ENCODE results near the gene HNF4A.

HNF4A gene

DNA sequence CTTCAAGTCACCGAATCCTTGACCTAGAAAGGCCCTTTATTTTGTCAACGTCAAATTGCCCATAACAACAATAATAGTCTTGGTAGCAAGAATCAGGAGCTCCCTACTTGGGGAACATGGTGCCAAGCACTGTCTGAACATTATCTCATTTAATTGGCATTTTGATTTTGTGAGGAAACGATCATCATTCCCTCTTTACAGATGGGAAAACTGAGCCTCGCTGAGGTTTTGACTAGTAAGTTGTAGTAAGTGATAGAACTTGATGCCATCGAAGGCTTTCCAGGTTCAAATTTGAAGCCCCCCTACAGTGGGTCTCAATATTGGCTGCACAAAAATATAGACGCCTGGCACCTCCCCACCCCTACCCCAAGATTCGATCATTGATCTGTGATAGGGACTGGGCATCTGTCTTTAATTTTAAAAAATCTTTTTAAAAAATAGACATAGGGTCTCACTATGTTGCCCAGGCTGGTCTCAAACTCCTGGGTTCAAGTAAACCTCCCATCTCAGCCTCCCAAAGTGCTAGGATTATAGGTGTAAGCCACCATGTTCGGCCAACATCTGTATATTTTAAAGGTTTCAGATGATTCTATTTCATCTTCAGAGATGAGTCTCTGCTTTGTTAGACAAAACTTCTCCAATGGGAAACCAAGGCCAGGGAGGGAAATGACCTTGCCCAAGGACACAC lies 36.7 kb downstream of the HNF4A start:
- TF ChIP-seq, protein P1, sequence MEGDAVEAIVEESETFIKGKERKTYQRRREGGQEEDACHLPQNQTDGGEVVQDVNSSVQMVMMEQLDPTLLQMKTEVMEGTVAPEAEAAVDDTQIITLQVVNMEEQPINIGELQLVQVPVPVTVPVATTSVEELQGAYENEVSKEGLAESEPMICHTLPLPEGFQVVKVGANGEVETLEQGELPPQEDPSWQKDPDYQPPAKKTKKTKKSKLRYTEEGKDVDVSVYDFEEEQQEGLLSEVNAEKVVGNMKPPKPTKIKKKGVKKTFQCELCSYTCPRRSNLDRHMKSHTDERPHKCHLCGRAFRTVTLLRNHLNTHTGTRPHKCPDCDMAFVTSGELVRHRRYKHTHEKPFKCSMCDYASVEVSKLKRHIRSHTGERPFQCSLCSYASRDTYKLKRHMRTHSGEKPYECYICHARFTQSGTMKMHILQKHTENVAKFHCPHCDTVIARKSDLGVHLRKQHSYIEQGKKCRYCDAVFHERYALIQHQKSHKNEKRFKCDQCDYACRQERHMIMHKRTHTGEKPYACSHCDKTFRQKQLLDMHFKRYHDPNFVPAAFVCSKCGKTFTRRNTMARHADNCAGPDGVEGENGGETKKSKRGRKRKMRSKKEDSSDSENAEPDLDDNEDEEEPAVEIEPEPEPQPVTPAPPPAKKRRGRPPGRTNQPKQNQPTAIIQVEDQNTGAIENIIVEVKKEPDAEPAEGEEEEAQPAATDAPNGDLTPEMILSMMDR (IDR thresholded peaks at IDR 0.05; ENCODE audit: borderline replicate concordance, insufficient read depth, low read depth, low read length): no peak

GRCh38 chr20:44392776-44393607 lies 37.5 kb downstream of the HNF4A start:
- TF ChIP-seq, protein P1 (IDR thresholded peaks at IDR 0.05; ENCODE audit: borderline replicate concordance, insufficient read depth, low read depth, low read length): no peak
- H3K4me3 ChIP-seq (ENCODE audit: low read depth, low read length): no peak overlapping the region

More for the DNA sequence above, 36.7 kb downstream of the HNF4A start:
- H3K4me3 ChIP-seq (ENCODE audit: low read depth, low read length): no peak overlapping the region

DNA sequence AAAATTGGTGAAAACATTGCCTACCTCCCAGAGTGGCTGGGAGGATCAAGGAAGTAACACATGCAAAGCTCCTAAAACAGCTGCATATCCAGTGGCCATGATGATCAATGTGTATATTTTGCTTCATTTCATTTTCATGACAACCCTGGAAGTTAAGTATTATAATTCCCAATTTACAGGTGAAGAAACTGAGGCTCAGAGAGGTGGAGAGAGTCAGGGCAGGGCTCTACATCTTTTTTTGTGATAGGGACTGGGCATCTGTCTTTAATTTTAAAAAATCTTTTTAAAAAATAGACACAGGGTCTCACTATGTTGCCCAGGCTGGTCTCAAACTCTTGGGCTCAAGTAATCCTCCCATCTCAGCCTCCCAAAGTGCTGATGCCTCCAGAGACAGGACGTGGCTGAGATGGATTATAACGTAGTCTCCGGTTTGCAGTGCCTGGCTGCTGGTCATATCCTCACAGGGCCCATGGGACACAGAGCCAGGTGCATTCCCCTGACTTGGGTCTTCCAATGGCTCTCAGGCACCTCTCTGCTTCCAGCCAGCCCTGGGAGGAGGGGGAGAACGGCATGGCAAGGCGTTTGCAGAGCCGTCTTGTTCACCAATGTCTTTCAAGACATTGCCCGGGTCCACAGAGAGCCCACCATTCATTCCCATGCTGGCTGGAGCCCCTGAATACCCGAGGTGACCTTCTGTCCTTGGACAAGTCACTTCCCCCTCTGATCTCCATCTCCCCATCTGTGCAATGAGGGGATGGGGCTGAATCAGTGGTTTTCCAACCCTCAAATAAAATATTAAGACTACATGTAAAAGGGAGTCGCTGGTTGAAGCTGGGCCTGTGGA lies 38.3 kb downstream of the HNF4A start:
- H3K4me3 ChIP-seq (ENCODE audit: low read depth, low read length): no peak overlapping the region
- TF ChIP-seq, protein P1 (IDR thresholded peaks at IDR 0.05; ENCODE audit: borderline replicate concordance, insufficient read depth, low read depth, low read length): no peak

DNA sequence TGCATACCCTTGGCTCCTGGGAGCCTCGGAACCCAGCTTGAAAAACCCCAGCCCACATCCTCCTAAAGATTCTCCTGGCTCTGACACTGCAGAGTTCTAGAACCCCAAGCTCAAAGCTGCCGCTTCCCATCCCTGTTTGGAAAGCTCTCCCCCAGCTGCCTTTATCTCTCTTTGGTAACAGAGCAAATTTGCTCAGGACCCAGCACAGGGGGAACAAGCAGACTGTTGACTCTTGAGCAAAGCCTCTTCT lies 38.9 kb downstream of the HNF4A start:
- TF ChIP-seq, protein P1 (IDR thresholded peaks at IDR 0.05; ENCODE audit: borderline replicate concordance, insufficient read depth, low read depth, low read length): no peak

DNA sequence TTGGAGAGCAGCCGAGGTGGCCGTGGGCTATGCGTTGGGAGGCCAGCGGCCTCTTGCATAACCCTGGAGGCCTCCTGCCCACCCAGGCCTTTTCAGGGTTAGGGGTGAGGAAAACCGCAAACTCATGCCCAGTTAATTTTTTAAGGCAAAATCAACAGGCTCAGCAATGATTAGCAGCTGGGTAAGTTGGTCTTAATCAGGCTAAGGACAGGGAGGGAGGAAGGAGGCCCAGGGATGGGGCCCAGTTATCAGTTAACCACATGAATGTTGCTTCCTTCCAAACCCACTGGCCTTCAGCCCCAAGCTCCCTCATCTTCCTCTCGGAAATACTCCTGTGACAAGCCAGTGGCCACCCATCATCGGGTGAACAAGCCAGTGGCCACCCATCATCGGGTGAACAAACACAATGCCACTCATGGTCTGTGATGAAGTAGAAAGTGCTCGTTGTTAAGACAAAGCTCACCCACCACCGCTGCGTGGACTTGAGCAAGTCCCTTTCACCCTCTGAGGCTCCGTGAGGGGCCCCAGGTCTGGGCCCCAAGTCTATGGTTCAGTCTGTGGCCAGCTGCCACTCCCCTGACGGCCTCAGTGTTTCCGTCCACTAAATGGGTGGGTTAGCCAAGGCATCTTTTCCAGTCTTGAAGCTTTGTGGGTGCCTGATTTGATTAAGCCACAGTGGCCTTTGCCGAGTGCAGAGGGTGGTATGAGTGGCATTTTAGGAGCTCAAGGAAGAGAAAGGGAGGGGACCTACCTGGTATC lies 39.4 kb downstream of the HNF4A start:
- TF ChIP-seq, protein P1 (IDR thresholded peaks at IDR 0.05; ENCODE audit: borderline replicate concordance, insufficient read depth, low read depth, low read length): no peak
- no peak overlapping the region for H3K4me3 ChIP-seq (ENCODE audit: low read depth, low read length)

More for the DNA sequence above, 38.9 kb downstream of the HNF4A start:
- no peak overlapping the region for H3K4me3 ChIP-seq (ENCODE audit: low read depth, low read length)

DNA sequence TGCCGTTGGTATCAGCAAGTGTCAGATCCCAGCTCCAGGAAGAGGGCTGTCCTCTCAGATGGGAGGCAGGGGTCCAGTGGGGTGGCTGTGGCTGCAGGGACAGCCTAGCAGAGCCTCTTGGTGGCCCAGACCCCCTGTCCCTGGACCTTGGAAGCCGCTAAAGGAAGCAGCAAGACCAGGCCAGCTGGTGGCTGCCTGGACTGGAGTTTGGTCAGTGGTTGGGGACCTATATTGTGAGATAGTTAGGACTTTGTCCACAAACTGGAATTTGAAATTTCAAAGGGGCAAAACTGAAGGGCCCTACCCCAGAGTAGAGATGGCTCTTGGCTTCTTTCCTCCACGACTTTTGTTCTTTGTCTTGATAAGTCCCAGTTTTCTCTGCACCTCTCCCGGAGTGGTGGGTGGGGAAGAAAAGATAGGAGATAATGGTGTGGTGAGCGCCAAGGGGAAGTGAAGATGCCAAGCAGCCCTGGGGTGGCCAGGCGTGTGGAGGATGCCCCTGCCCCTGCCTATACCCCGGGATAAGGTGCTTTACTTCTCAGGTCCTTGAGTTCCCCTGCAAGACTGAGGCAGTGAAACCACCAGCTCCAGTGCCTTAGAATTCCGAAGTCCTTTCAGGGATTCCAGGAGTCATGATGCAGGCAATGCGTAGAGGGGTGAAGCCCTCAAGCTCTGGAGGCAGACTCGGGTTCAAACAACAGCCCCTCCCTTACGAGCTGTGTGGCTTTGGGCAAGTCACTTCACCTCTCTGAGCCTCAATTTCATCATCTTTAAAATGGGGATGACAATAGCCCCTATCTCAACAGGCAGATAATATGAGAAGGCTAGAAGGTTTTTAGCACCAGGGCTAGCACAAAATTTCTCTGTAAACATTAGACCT lies 40.2 kb downstream of the HNF4A start:
- TF ChIP-seq, protein P1 (IDR thresholded peaks at IDR 0.05; ENCODE audit: borderline replicate concordance, insufficient read depth, low read depth, low read length): no peak
- H3K4me3 ChIP-seq (ENCODE audit: low read depth, low read length): no peak overlapping the region

Measured in GM12875 (cell line).